ENCODE data around the gene ALDH1L1. TPM values are rescaled to one million over a fixed set of nuclear protein-coding genes. Genes with fewer than 3 reads are reported as not detected.

Gene ALDH1L1
- total and polyA plus RNA-seq, 2 of the 4 experiments (the other 2 are of a cell fraction): not detected

DNA sequence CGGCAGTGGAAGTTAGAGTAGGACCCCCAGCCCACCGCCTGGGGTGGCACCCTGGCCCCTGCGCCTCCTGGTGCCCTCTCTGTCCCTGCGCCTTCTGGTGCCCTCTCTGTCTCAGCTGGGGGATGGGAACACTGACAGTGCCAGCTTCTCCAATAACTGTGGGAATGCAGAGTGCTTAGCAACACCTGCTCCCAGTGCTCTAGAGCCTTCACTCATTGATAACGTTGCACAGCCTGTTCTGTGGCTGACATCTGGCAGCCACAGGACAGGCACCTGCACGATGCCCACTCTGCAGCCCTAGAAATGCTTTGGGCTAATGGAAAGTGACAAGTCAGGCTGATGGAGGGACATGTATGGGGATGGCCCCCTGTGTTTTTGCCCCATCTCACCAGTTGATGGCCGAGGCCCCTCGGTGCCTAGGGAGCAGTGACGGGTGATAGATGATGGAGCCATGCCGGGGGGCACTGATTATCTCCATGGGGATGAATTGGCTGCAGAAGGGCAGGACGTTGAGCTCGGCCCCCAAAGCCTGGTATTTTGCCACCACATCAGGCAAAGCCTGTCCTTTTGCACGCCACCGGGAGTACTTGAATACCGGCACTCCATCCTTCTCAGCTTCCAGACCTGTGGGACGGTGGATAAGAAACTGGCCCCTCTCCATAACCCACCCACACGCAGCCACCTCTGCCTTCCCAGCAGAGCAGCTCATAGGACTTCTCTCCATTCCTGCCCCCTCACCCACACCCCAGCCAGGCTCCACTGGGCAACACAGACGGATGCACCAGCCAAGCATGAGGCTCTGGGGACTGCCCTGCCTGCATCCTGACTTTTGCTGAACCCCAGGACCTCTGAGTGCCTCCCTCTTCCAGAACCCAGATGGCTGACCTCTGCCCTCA lies 22.1 kb downstream of the ALDH1L1 start:
- Histone ChIP-seq H3K9me1 (ENCODE audit: insufficient read depth, low read length) (no peaks in the 10 kb centered on the region), H2BK5ac (ENCODE audit: low read depth, low read length, poor library complexity, severe bottlenecking) (no peak overlapping the region), H2AK5ac (ENCODE audit: low read depth, low read length) (no peak overlapping the region), H2AFZ (replicated peaks; ENCODE audit: low read length, poor library complexity) (no peak overlapping the region), H3K4me1 (ENCODE audit: control insufficient read depth, insufficient read depth, low read length) (no peaks in the 10 kb centered on the region), H3K27me3 (ENCODE audit: control insufficient read depth, insufficient read depth, low read length) (peaks cover 15% of the 10 kb centered on the region), H3K4me3 (ENCODE audit: insufficient read depth, low read depth, low read length) (no peak overlapping the region), H3K4me2 (ENCODE audit: low read depth, low read length) (no peak overlapping the region), H3K79me1 (ENCODE audit: low read depth in 1 of 2, low read length in 2 of 2) (no peaks in the 10 kb centered on the region), H2BK20ac (ENCODE audit: low read depth, low read length) (no peak overlapping the region), H3K18ac (ENCODE audit: low read depth, low read length) (no peak overlapping the region), H3K9me3 (ENCODE audit: control insufficient read depth, insufficient read depth, low read length) (no peaks in the 10 kb centered on the region), H2AK9ac (replicated peaks; ENCODE audit: low read depth, low read length, poor library complexity) (no peak overlapping the region), H2BK120ac (ENCODE audit: low read depth, low read length) (no peak overlapping the region), H3K36me3 (ENCODE audit: control insufficient read depth, insufficient read depth, low read length) (no peaks in the 10 kb centered on the region), H3K56ac (ENCODE audit: extremely low read depth, insufficient read depth, low read length) (no peak overlapping the region), H4K91ac (ENCODE audit: insufficient read depth, low read depth, low read length) (no peak overlapping the region), H3K4ac (ENCODE audit: low read depth, low read length) (no peak overlapping the region), H2BK15ac (ENCODE audit: low read depth, low read length) (no peak overlapping the region), H4K5ac (ENCODE audit: low read depth, low read length) (no peak overlapping the region), H3K27ac (ENCODE audit: insufficient read depth, low read length) (no peak overlapping the region), H4K20me1 (ENCODE audit: insufficient read depth, low read length) (no peaks in the 10 kb centered on the region), H3K23ac (ENCODE audit: low read depth, low read length) (no peak overlapping the region), H3K9ac (ENCODE audit: low read depth, low read length) (no peak overlapping the region), H4K8ac (ENCODE audit: low read depth in 2 of 2, low read length in 2 of 2) (no peak overlapping the region), H3K14ac (replicated peaks; ENCODE audit: low read depth, low read length) (no peak overlapping the region)
- no TSS peak for BruUV-seq (replicated peaks)
- 63% methylated on average over 9 of the region's 18 CpGs; no CpG with 5 or more reads in 1 of the 2 experiments for WGBS, 2 experiments (ENCODE audit: extremely low coverage in 2 of 2, insufficient read length in 1 of 2)
- dilution Hi-C loops (cut with HindIII; ENCODE audit: low sequenced_read_pairs, unreplicated experiment): no loop called here
- DNase-seq (no peak), ATAC-seq (ENCODE audit: low read depth) (no peak)
- TF ChIP-seq RAD21 (IDR thresholded peaks at IDR 0.05; ENCODE audit: low read length): no peak
- no peak for TF ChIP-seq RFX5 (IDR thresholded peaks at IDR 0.05; ENCODE audit: low read depth, low read length)
- ChIA-PET CTCF (no interaction called here), POLR2A (ENCODE audit: unreplicated experiment) (no interaction called here)
- intact Hi-C loops (cut with micrococcal nuclease): no loop called here
- in situ Hi-C loops (cut with MboI; ENCODE audit: low sequenced_read_pairs): no loop called here
